ENCODE data around the gene CSNK1E.

DNA sequence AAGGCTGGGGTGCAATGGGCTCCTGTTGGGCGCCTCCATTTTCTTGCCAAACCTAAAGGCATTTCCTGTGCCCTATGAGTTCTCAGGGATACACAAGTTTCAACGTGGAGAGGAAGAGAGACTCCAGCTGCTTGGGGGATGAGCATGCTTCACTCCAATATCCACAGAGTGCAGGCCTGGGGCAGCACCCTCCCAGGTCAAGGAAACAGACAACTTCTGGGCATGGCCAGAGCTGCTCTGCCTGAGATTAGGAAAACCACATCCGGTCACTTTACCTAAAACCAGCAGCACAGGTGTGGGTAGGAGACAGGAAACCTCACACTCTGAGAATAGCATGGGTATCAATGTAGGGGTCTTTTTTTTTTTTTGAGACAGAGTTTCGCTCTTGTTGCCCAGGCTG is 73.1 kb downstream of the CSNK1E start:
- TF ChIP-seq, protein P1, sequence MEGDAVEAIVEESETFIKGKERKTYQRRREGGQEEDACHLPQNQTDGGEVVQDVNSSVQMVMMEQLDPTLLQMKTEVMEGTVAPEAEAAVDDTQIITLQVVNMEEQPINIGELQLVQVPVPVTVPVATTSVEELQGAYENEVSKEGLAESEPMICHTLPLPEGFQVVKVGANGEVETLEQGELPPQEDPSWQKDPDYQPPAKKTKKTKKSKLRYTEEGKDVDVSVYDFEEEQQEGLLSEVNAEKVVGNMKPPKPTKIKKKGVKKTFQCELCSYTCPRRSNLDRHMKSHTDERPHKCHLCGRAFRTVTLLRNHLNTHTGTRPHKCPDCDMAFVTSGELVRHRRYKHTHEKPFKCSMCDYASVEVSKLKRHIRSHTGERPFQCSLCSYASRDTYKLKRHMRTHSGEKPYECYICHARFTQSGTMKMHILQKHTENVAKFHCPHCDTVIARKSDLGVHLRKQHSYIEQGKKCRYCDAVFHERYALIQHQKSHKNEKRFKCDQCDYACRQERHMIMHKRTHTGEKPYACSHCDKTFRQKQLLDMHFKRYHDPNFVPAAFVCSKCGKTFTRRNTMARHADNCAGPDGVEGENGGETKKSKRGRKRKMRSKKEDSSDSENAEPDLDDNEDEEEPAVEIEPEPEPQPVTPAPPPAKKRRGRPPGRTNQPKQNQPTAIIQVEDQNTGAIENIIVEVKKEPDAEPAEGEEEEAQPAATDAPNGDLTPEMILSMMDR (IDR thresholded peaks at IDR 0.05 in 4 of 5, conservative IDR thresholded peaks at IDR 0.05 in 1 of 5) = no peak
- no peak for TF ChIP-seq POLR2A (IDR thresholded peaks at IDR 0.05)

Data from gastrocnemius medialis (tissue), 4 donors.